Islet of Langerhans (tissue), 1 donor: ENCODE data around the gene TBX4.
"Not testable (repeated sequence)": the region's sequence is repeated elsewhere in the genome, so short reads cannot be mapped to it uniquely, and the experiment has no call there.

Experiments used
- FAIRE-seq: peaks from one replicate; lab custom pipeline; 2011; peaks lifted over from hg19 to GRCh38; lab: Jason Lieb, UNC

The TBX4 gene

GRCh38 chr17:61499632-61500031, 47.4 kb downstream of the TBX4 start:
- FAIRE-seq: no peak

DNA sequence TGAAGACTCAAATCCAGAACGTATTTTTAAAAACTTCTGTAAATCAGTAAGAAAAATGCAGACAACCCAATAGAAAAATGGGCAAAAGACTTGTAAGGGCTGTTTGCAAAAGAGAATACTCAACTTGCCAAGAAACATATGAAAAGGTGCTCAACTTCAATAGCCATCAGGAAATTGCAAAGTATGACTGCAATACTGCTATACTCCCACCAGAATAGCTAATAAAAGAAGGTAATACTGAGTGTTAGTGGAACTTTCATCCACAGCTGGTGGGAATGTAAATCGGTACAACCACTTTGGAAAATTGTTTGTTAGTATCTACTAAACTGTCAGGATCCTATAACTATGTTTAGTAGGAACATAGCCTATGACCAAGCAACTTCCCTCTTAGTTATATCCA, 48.1 kb downstream of the TBX4 start:
- no peak for FAIRE-seq

DNA sequence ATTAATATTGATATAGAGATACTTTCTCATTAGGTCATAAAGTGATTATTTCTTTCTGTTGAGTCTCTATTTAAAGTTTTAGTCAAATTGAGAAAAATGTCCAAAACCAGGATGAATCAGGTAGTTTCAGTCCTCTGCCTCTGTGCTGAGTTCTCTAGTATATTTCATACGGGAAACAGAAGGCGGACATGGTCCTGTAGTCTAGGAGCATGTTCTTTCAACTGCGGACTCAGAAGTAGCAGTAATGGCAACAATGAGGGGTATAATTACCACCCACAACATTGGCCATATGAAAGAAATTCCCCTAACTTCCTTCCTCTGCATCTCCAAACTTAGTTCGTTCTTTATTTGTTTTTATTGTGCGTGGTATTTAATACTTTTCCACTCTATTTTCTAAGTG, 50.1 kb downstream of the TBX4 start:
- FAIRE-seq: no peak

- FAIRE-seq: no peak
Observed at GRCh38 chr17:61503961-61504360, 51.7 kb downstream of the TBX4 start.

DNA sequence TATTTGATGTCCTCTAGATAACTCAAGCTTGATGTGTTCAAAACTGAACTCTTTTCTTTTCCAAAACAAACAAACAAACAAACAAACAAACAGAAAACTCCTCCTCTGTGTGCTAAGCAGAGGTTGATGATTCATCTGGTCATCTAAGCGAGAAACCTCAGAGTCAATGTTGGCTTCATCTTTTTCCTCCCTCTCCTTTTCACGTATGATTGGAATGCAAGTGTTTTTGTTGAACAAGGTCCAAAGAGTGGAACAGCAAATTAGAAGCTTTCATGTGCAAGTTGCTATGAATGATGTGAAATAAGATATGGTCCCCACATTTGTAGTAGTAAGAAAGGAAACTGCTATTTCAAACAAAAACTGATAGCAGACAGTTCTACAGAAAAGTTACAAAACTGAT, 52.5 kb downstream of the TBX4 start:
- no peak for FAIRE-seq

GRCh38 chr17:61505846-61506627, 53.8 kb downstream of the TBX4 start:
- FAIRE-seq: no peak

DNA sequence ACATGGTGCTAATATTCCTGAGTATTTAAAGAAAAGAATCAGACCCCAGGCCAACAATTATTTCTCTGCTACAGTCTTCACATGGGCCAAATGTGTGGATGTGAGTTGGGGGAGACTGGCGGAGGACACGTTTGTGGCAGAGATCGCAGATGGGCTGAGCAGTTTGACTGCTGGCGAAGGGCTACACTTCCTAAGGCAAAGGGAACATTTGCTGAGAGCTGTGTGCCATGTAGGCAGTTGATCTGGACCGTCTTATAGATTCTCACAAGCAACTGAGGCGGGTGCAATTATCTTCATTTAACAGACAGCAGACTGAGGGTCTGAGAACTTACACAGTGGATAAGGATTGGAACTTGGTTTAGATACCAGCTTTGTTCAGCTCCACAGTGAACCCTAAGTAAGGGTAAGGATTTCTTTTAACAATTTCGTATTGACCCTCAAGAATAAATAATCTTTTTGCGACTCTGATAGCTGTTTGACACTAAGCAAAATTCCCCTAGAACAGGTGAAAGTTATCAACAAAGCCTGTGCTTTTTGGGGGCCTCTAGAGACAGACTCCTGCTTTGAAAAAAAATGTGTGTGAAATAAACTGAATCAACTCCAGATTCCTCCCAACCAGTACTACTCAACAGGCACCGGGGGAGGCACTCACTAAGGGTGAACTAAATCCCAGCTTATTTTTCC, 55.3 kb downstream of the TBX4 start:
- FAIRE-seq: no peak

- FAIRE-seq: no peak
Observed at GRCh38 chr17:61508912-61509311, 56.7 kb downstream of the TBX4 start.

- not testable (repeated sequence) for FAIRE-seq
Observed at GRCh38 chr17:61509454-61509853, 57.2 kb downstream of the TBX4 start.

- no peak for FAIRE-seq
Observed at GRCh38 chr17:61510237-61510636, 58.0 kb downstream of the TBX4 start.

DNA sequence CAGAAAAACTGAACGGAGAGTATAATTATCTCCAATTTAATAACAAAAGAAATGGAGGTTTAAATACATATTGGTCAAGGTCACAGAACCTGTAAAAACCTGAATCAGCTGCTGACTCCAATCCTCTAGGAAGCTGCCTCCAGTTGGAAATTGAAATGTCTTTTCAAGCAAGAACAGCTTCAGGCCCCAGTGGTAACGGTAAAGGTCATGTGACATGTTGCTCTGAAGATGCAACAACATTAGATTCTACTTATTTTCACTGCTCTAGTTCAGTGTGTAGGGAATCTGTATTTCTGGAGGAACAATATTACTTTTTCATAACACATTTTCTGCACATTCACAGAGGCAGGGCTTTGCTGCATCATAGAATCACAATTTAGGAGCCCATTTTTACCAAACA, 58.8 kb downstream of the TBX4 start:
- no peak for FAIRE-seq

DNA sequence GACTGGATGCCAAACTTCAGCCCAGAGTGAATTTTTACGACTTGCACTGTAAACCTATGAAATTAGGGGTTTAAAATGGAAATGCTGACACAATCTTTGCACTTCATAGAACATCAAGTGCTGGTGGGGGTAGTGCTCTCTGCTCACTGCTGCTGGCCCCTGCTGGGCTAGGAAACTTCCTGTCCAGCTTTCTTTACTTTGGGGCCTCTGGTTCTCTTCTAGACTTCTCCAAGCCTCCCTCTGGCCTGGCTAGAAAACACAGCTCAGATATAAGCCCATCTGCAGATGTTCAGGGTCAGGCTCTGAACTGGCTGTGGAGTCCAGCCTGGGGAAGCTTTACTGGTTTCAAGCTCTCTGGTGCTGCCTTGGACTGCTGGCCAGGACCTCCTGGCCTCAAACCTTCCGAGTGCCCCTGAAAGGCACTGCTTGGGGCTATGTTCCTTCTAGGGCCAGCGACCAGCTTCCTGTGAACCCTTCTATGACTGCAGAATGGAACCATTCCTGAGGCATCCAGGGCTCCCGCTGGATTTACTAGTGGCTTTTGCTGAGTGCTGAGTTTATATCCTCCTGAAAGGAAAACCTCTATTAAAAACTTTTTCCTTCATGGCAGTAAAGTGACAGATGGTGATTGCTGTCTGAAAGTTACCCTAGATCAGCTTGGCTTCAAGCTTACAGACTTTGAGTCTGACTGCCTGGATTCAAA, 59.4 kb downstream of the TBX4 start:
- no peak for FAIRE-seq

DNA sequence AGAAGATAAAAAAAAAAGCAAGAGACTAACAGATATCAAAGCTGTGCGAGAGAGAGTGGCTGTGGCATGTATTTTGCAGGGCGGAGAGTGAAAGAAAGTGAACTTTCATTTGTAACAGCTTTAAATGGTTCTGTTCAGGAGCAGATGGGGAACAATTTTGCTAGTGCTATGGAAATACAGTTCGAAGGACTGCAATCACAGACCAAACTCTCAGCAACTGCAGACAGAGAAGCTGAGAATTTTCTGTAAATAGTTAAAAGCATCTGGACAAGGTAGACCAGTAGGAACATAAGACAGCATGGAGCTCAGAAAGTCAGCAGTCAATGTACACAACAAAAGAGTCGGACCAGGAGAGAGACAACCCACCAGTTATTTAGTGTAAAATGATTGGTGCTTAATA, 62.3 kb downstream of the TBX4 start:
- no peak for FAIRE-seq

GRCh38 chr17:61517265-61517664, 65.0 kb downstream of the TBX4 start:
- FAIRE-seq: no peak

GRCh38 chr17:61517843-61518606, 65.8 kb downstream of the TBX4 start:
- no peak for FAIRE-seq

DNA sequence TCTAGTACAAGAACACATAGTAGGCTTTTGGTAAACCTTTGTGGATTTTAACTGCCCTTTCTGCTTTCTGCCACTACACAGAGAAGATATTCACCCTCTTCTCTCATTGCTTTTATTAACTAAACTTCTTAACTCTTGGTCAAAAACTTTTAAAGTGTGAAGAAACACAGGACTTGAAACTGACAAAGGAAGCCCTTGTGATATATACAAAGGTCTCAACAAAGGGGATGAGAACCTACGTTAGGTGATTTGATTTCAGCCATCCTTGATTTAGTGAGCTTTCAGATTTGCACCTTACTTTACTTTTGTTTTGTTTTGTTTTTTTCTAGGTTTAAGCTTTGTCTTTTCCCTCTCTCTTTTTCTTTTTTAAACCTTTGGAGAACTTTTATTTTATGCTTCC, 66.9 kb downstream of the TBX4 start:
- no peak for FAIRE-seq

DNA sequence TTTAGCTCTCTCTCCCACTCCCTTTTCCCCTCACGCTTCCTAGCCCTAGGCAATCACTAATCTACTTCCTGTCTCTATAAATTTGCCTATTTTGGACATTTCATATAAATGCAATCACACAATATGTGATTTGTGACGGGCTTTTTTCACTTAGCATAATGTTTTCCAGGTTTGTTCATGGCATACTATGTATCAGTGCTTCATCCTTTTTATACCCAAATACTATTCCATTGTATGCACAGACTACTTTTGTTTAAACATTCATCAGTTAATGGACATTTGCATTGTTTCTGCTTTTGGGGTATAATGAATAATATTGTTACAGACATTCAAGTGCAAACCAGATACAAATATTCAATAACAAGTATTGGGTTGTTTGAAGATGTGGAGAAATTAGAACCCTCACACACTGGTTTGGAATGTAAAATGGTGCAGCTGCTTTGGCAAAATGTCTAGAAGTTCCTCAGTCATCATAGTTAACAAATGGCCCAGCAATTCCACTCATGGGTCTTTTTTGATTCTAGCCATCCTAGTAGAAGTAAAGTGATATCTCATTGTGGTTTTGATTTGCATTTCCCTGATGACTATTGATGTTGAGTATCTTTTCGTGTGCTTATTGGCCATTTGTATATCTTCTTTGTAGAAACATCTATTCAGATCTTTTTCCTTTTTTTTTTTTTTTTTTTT, 67.7 kb downstream of the TBX4 start:
- no peak for FAIRE-seq

DNA sequence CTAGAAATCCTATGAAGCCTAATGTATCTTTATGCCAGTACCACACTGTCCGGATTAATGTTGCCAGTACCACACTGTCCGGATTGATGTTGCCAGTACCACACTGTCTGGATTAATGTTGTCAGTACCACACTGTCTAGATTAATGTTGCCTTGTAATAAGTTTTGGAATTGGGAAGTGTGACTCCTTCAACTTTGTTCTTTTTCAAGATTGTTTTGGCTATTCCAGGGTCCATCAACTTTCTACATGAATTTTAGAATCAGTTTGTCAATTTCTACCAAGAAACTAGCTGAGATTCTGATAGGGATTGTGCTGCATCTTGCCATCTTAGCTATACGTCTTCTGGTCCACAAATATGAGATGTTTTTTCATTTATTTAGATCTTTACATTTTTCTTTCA, 68.7 kb downstream of the TBX4 start:
- FAIRE-seq: no peak

DNA sequence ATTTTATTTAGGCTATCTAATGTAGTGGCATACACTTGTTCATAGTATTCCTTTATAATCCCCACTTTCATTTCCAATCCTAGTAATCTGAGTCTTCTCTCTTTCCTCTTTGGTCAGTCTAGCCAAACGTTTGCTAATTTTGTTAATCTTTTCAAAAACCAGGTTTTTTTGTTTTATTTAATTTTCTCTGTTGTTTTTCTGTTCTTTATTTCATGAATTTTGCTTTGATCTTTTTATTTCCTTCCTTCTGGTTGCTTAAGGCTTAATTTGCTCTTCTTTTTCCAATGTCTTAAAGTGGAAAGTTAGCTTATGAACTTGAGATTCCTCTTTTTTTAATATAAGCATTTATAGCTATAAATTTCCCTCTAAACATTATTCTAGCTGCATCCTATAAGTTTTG, 69.9 kb downstream of the TBX4 start:
- FAIRE-seq: no peak

- FAIRE-seq: no peak
Observed at GRCh38 chr17:61524319-61524718, 72.1 kb downstream of the TBX4 start.

GRCh38 chr17:61527441-61527840, 75.2 kb downstream of the TBX4 start:
- not testable (repeated sequence) for FAIRE-seq

GRCh38 chr17:61528171-61528570, 75.9 kb downstream of the TBX4 start:
- no peak for FAIRE-seq
